GM19193 (cell line): ENCODE measurements around the gene MRPL48.

Source experiments
- POLR2A ChIP-seq: IDR thresholded peaks from 4 replicates; pipeline ENCODE4 v1.6.1; 2011; ENCODE audit not compliant: insufficient read depth, insufficient read length; ENCODE audit errors: extremely low read depth

Gene MRPL48

DNA sequence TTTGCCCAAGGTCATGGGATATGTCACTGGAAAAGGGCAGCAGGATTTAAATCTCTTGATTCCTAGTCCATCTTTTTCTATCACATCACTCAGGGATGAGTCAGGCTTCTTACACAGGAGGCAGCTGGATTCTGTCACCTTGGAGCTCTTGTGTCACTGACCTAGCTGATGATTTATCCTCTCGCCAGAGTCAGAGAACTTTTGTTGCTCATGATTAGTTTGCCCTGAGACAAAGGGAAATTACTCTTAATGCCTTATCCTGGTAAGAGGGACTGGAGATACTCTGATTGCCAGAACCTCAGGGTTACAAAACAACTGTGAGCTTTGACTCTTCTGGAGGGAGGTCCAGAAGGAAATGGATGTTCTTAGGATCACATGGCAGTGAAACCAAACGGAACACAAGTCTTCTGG, 78.9 kb downstream of the MRPL48 start:
- TF ChIP-seq POLR2A: no peak

DNA sequence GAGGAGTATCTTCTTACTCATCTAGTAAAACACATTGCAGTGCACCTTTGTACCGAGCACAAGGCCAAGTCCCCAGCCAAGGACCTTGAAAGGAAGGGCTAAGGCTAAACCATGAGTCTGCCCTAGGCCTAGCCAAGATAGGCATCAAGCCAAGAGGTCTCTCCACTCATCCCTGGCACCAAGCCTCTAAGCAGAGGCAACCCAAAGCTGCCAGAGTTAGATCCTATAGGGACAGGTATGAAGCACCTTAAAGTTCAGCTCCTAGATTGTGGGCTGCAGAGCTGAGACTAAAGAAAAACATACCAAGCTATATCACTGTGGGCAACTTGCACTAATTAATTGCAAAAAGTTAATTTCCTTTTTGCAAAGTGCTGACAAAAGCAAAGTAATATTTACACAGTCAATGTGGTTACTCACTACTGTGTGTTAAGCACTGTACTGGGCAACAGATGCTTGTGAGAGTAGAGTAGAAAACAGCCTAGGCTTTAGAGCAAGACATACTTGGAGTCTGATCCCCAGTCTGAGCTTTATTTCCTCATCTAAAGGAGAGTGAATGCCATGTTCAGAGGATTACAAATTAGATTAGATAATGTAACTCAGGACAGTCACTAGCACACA, 81.8 kb downstream of the MRPL48 start:
- no peak for TF ChIP-seq POLR2A

GRCh38 chr11:73870261-73870660, 82.6 kb downstream of the MRPL48 start:
- no peak for TF ChIP-seq POLR2A

DNA sequence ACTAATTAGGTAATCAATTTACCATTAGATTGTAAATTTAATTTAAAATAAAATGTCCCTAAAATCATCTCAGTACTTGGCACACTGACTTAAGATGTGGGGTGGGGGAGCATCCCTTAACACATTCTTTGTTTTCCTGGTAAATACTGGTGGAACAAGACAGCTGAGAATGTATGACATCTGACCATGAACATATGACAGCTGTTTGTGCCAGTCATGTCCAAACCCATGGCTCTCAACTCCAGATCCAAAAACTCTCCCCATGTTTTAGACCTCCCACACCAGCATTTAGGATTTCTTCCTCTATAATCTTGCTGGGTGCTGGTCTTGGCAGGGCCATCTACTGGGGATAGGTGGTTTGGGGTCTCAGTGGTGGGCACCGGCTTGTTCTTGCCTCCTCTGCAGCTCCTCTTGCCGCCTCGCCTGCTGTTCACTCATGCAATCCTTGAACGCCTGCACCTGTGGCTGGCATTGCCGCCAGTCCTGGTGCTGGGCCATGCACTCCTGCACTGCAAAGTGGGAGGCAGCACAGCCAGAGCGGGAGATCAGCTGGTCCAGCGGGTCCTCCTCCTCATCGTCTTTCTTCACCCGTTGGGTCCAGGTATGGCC, 85.2 kb downstream of the MRPL48 start:
- no peak for TF ChIP-seq POLR2A

DNA sequence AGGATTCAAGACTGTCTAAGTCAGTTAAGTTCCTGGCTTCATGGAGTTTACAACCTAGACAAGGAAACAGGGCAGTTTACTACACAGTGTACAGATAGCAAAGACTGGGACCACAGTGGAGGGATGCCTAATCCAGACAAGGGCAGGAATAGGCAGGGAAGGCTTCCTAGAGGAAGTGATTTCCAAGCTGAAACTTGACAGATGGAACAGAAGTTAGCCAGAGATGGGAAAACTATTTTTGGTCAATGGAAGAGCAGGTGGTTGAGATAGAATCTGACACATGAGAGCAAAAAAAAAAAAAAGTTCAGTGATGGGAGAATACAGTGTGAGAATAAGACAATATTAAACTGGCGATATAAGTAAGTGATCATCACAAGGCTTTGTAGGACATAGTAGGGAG, 87.7 kb downstream of the MRPL48 start:
- no peak for TF ChIP-seq POLR2A

- TF ChIP-seq POLR2A: no peak
These were observed 88.2 kb downstream of the MRPL48 start for GRCh38 chr11:73875840-73876239.

GRCh38 chr11:73876424-73877310, 89.0 kb downstream of the MRPL48 start, which contains the start of the genes COA4 and PAAF1:
Gene COA4, minus strand, starts transcription at chr11:73876846. Its CDS starts 3,468 bp downstream, at chr11:73873378.
Gene PAAF1, plus strand, starts transcription at chr11:73876999. Its CDS starts 23 bp downstream, at chr11:73877022.
- peak; percentile 95 for TF ChIP-seq POLR2A

DNA sequence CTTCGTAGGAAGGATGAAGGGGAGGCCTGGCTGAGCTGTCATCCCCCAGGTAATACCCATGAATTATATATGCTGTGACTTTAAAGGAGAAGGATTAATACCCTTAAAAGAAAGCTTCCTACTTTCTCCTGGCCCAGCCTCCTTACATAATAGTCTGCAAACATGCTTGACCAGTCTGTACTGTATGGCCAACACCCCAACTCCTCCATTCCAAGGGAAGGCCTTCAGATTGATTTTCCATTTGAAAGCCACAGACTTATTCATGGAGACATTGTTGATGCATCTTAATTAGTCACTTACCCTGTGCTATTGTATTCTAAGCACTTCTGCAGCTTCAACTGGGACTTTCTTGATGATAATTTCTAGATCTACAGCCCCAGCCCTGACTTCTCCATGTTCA, 91.1 kb downstream of the MRPL48 start:
- TF ChIP-seq POLR2A: no peak

DNA sequence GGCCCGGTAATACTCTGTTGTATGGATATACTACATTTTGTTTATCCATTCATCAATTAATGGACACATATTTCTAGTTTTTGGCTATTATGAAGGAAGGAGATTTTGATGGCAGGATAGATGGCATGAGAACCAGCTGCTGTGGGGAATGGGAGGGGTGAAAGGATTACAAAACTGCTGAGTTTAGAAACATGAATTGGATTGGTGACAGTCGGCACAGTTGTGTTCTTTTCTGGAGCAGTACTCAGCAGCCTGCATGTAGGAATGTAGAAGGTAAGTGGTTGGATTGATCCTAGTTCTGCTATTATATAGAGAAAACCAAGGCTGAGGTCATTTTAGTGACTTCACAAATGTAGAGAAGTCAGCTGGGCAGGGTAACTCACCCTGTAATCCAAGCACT, 96.2 kb downstream of the MRPL48 start:
- TF ChIP-seq POLR2A: no peak

DNA sequence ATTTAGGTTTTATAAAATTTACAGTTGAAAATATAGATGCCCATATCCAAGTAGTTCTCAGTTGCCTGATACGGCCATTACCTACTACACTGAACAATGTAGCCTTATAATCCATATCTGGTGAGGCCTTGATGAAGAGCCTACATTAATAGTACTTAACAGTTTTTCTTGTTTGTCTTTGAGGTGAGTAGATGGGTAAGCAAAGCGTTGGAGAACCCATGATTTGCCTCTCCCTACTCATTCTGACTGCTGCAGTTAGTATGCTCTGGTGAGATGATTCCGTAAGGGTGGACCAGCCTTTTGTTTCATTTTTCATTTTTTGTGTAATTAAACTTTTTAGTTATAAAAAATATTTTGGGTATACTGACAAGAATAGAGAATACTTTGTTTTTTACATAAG, 100.6 kb downstream of the MRPL48 start:
- TF ChIP-seq POLR2A: no peak

GRCh38 chr11:73889019-73889418, 101.3 kb downstream of the MRPL48 start:
- no peak for TF ChIP-seq POLR2A

DNA sequence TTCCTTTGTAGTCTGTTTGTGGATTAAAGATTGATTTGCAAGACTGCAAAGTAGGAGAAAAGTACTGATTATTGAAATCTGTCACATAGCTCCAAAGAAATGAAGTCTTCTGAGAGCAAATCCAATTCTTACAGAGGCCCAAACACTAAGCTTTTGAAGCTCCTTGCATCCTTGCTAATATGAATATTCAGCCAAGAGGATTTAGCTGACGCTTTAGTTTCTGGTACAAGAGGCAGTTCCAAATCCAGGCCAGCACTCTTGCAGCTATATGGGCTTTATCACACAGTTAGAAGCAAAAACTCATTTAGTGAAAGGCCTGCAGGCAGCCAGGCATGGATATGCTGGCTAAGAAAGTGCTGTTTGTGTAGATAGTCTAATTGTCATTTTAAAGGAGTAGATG, 101.9 kb downstream of the MRPL48 start:
- TF ChIP-seq POLR2A: no peak

DNA sequence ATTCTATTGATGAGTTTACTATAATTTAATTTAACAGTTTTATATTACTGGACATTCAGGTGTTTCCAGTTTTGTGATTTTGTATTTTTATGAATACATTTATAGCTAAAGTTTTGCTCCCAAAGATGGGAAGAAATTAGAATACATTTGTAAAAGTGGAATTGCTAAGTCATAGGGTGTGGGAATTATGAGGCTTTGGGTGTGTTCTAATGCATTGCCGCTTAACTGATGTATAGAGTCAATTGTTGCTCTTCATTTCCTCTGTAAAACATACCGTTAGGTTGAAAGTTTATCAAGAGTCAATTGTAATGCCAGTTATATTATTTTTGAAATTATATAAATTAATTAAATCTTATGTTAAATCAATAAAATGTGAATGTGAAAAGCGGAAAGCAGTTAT, 105.4 kb downstream of the MRPL48 start:
- no peak for TF ChIP-seq POLR2A

- no peak for TF ChIP-seq POLR2A
These were observed 107.2 kb downstream of the MRPL48 start for GRCh38 chr11:73894725-73895335.

GRCh38 chr11:73902303-73902702, 114.6 kb downstream of the MRPL48 start:
- no peak for TF ChIP-seq POLR2A
